ENCODE measurements around the gene MIEF2.

Gene MIEF2

DNA sequence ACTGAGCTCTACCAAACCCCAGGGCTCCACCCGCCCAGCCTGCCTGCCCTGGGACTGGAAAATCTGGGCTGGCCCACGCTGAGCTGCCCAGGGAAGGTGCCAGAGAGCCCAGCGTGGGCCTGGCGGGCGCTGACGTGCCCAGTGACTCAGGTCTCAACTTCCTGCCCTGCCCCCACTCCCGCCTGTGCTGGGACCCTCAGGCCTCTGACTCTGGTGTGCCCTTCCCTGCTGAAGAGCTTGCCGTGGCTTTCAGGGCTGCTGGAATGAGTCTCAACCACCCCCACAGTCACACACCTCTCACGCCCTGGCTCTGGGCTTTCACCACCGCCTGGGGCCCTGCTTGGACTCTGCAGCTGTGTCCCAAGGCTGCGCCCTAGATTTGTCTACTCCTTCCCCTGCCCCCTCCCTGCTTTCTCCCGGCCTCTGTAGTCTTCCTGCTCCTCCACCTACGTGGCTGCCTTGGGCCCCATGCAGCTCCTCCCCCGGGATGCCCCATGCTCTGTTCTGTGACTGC lies 24.7 kb upstream of the MIEF2 start:
- DNase-seq (ENCODE audit: low read depth) = no peak

DNA sequence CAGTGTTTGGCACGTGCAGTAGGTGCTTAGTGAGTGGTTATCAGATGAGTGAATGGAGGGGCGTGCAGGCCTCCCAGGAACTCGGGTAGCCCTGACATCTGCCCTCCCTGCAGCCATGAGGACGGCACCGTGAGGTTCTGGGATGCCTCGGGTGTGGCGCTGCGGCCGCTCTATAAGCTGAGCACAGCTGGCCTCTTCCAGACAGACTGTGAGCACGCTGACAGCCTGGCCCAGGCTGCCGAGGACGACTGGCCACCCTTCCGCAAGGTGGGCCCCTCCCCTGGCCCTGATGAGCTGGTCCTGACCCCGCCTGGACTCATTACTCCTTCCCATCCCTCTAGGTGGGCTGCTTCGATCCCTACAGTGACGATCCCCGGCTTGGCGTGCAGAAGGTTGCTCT lies 24.0 kb upstream of the MIEF2 start:
- DNase-seq (ENCODE audit: low read depth) = no peak

DNA sequence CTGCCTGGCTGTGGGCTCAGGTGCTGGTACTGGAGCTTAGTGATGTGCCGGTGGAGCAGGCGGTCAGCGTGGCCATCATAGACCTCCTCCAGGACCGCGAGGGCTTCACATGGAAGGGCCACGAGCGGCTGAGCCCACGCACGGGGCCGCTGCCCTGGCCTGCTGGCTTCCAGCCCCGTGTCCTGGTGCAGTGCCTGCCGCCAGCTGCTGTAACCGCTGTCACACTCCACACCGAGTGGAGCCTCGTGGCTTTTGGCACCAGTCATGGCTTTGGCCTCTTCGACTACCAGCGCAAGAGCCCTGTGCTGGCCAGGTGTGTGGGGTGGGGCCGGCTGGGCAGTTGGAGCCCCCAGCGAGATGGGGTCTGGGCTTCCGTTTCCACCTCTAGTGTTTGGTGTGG lies 23.0 kb upstream of the MIEF2 start:
- DNase-seq (ENCODE audit: low read depth) = no peak

GRCh38 chr17:18238299-18238698 lies 22.2 kb upstream of the MIEF2 start:
- DNase-seq (ENCODE audit: low read depth) = no peak

DNA sequence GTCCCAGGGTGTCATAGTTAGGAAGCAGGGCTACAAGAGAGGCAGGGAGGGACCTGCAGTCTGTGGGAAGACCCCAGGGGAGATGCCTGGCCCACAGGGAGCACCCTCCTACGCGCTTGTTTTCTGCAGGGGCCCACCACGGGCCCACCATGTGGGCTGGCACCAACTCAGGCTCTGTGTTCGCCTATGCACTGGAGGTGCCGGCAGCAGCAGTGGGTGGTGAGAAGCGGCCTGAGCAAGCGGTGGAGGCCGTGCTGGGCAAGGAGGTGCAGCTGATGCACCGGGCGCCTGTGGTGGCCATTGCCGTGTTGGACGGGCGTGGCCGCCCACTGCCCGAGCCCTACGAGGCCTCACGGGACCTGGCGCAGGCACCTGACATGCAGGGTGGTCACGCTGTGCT lies 20.0 kb upstream of the MIEF2 start:
- DNase-seq (ENCODE audit: low read depth) = no peak

- no peak for DNase-seq (ENCODE audit: low read depth)
These were observed 19.1 kb upstream of the MIEF2 start for GRCh38 chr17:18241229-18241871.

GRCh38 chr17:18245038-18245776 lies 15.3 kb upstream of the MIEF2 start:
- DNase-seq (ENCODE audit: low read depth) = no peak

DNA sequence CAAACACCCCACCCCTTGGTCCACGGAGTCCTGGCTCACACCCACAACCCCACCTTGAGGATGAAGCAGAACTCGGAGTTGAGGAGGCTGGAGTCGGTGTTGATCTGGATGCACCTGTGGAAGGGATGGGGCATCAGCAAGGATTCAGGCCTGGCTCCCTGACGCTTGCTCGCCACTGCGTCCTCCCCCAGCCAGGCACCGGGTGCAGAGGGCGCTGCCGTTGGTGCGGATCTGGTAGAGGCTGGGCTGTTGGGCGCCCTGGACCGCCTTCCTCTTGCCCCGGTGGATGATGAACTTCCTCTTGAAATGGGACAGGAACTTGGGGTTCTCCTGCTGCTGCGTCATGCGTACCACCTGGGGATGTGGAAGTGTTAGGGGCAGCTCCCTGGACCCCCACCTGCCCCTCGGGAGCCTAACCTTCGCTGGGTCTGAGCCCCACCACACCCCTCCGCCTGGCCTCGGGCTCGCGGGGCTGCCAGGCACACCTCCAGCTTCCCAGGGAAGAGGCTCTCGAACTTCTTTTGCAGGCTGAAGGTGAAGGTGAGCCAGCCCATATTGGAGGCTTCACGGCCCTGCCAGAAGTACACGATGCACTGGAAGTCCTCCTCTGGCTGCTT lies 14.2 kb upstream of the MIEF2 start:
- no peak for DNase-seq (ENCODE audit: low read depth)

DNA sequence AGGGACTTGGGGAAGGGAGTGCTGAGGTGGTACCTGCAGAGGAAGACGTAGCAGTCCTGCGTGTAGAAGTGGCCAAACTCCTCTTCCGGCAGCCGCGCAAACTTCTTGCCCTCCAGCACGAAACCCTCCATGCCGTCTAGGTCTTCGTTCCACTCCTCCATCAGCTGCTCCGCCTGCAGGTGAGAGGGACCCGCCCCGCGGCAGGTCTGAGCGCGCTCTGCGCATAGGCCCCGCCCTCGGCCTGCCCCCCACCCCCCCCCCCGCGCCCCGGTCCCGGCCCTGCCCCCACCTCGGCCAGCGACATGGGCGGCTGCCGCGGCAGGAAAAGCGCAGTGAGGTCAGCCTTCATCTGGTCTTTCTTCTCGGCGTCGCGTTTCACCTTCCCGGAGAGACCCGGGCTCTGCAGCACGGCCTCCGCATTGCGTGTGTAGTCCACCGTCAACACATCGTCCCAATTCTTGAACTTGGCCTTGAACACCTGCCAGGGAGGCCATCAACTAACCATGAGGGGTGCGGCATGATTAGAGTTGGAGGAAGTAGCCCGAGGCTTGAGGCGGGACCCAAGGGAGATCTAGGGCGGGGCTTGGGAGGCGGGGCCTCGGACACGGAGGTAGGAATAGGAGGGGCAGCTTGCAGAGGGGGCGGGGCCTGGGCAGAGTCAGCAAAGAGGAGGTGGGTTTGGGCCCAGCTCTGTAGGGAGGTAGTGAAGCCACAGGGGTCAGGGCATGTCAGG lies 13.4 kb upstream of the MIEF2 start:
- no peak for DNase-seq (ENCODE audit: low read depth)

- DNase-seq (ENCODE audit: low read depth) = no peak
These were observed 12.9 kb upstream of the MIEF2 start for GRCh38 chr17:18247613-18248001.

DNA sequence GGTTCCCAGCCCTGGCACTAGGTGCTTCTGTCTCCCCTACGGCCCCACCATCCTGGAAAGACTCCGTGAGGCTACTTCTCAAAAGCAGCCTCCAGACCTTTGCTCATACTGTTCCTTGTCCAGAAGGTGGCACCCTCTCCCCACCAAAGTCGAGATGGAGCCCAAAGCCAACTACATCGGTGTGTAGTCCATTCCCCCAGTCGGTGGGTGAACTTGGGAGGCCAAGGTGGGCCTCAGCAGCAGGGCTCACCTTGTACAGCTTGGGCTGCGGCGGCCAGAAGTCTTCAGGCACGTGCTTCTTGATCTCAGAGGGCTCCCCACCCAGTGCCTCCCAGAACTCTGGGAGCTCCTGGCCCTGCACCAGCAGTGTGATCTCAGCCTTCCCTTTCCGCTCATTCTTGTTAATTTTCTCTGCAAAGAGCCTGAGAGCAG lies 12.1 kb upstream of the MIEF2 start:
- DNase-seq (ENCODE audit: low read depth) = no peak

DNA sequence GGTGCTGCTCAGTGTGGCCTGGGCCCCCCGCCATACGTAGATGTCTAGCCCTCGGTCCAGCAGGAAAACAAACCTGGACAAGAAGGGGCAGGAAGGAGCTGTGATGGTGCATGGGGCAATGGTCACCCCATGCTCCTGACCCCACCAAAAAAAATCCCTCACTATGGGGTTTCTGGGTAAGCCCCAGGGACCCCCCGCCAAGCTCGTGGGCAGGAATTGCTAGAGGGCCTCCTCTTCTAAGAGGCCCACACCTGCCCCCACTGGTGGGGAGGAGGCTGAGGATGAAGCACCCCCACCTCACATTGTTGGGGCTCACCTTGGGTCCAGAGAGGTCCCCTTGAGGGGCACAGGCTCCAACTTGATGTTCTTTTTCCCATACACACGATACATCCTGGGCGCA lies 11.7 kb upstream of the MIEF2 start:
- DNase-seq (ENCODE audit: low read depth) = no peak

DNA sequence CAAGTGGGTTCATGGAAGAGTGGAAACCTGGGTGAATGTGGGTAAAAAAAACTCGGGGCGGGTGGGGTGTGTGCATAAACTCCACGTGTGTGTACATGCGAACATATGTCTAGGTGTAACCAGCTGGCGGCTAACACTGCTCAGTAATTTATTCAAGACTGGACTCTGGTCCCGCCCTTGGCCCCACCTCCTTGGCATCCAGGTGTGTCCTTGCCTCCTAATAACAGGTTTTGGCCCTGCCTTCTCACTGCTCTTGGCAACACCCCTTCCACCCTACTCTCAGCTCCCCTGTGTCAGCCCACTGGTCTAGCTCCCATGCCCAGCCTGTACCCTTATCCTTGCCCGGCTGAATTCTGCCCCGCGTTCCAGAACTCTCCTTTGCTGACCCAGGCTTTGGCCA lies 10.2 kb upstream of the MIEF2 start:
- no peak for DNase-seq (ENCODE audit: low read depth)

- DNase-seq (ENCODE audit: low read depth) = no peak
These were observed 9.8 kb upstream of the MIEF2 start for GRCh38 chr17:18250708-18251107.

DNA sequence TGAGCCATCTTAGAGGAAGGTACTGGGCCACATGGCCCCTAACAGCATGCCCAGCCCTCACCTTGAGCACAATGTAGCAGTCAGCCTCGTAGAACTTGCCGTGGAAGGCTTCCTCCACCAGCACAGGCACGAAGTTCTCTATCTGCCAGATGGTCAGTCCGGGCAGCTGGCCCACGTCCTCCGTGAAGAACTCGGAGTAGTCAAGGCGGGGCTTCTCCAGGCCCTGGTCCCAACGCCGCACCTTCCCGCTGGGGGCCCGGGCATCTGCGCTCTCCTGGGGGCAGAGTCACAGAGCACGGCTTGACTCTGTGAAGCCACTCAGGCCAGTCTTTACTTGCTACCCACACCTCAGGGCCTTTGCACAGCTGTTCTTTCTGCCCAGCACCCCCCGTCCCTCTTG lies 9.3 kb upstream of the MIEF2 start:
- DNase-seq (ENCODE audit: low read depth) = no peak

DNA sequence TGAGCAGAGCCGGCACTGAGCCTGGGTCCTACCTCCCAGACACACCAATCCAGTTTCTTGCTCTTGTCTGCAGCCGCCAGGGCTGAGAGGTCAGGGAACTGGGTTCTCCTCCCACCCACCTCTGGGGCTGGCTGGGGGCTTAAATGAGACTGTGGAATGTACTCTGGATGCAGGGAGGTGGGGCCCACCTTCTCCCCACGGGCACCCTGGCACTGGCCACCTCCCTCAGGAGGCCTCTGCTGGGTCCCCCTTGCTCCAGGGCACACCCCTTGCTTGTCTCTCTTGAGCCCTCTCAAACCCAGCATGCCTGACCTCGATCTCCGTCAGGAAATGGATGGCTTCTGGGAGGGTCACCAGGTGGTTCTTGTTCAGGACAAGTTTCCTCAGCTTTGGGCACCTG lies 8.3 kb upstream of the MIEF2 start:
- no peak for DNase-seq (ENCODE audit: low read depth)

DNA sequence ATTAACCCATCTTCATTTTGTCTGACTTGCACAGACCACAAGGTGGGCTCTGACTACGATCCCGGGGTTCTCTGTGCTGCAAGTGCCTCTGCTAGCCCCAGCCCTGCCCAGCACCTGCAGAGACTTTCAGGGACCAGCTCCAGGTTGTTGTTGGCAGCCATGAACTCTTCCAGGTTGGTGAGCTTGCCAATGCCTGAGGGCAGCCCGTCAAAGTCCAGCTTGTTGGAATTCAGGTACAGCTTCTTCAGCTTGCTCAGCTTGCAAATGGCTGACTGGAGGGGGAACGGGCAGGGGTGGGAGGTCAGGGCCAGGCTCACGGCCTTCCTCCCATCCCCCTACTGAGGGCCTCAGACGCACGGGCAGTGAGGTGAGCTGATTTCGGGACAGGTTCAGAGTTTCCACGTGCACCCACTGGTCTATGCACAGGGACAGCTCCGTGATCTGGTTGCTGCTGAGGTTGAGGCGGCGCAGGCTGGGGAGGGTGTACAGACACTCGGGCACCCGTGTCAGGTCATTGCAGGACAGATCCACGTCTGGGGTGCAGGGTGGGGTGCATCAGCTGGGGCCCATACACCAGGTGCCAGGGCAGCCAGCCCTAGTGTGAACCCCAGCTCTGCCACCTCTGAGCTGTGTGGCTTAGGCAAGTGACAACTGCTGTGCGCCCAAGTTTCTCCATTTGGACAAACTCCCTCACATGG lies 7.1 kb upstream of the MIEF2 start:
- no peak for DNase-seq (ENCODE audit: low read depth)

DNA sequence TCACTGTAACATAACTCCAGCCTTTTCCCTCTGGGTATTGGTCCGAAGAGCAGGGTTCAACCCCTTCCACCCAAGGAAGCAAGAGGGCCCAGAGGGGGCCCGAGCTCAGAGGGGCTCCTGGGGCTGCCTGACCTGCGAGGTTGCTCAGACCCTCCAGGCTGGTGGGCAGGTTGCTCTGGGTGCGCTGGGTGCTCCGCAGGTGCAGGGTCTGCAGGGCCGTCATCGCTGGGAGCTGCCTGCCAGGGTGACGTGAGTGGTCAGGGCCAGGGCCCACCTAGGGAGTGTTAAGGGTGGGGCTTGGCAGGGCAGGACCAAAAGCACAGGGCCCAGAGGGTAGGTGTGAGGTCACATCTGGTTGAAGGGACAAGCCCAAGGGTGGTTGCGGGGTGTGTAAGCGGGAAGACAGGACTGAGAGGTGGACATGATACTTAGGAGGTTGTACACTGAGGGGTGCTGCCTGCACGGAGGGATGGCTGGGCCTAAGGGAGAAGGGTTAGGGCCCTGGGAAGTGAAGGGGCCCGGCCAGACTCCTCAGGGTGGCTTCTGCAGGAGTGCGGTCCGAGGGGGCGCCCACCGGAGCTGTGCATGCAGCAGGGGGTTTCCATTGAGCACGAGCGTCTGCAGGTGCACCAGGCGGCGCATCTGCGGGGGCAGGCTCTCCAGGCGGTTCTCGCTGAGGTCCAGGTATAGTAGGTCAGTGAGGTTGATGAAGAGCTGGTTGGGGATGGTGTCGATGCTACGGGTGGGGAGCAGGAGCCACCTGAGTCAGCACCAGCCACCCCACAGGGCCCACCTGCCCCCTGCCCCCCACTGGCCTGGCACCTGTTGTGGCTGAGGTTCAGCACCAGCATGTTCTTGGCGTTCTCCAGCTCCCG lies 6.3 kb upstream of the MIEF2 start:
- no peak for DNase-seq (ENCODE audit: low read depth)

DNA sequence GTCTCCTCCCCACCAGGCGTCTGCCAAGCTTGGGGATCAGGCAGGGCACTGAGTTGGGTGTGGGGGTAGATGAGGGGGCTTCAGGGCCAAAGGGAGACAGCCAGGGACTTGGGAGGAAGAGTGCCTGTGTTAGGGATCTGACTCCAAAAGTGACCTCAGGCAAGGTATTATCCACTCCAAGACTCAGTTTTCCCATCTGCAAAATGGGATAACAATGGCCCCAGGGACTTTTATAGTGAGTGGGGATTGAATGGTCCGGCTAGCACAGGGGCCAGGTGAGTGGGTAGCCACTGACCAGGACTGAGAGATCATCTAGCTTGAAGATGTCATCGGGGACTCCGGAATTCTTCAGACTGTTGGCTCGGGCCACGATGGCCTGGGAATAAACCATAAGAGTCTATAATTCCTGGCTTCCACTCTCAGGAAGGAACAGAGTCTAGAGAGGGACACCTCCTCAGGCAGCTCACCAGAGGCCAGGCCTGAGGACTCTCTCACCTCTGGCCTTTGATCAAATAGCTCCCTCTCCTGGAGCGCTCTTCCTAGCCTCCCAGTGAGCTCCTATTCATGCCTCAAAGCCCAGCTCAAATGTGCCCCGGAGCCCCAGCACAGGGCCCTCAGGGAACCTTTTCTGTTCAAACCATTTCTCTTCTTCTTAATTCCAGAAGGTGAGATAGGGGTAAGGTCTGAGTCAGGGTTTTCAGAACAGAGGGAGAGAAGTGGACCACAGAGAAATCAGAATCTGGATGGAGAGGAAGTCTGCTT lies 5.4 kb upstream of the MIEF2 start:
- DNase-seq (ENCODE audit: low read depth) = no peak

DNA sequence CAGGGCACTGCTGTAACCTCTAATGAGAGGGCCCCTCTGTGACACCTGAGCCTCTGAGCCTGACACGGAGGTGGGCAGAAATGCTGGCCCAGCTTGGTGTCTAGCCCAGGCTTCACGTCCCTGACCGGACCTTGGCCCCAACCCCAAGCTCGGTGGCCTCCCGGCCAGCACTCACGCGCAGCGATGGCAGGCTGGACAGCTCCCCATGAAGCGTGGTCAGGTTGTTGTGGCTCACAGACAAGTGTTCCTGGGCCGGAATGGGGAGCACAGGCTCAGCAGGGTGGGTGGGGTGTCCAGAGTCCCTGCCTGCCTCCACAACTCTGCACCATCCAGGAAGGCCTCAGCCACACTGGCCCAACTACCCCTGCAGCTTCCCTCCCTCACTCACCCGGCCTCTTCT lies 4.1 kb upstream of the MIEF2 start:
- DNase-seq (ENCODE audit: low read depth) = no peak

All from GM04504 (cell line).